Ovary (tissue), 9 donors: Measurements from ENCODE around the gene MSANTD7. TPM values are rescaled to one million over a fixed set of nuclear protein-coding genes. Genes with fewer than 3 reads are reported as not detected.

ENCODE experiments used
- DNase-seq, 5 donors: peaks; one replicate each; pipeline ENCODE4 v3.0.0-alpha.2; 2019 to 2020
- H3K27ac ChIP-seq, 2 donors: fragments of 200-600 bp; one replicate each; pipeline versions ENCODE4 v1.5.1 to v1.8.0; 2019 to 2022
- H3K27me3 ChIP-seq: fragments of 200-600 bp; one replicate; pipeline ENCODE4 v1.8.0; 2022
- H3K36me3 ChIP-seq: fragments of 200-600 bp; sonication (generic); one replicate; pipeline ENCODE4 v1.5.1; 2019
- H3K4me1 ChIP-seq: one replicate; pipeline ENCODE4 v1.8.1; 2013; ENCODE audit warnings: mild to moderate bottlenecking, moderate library complexity; ENCODE audit not compliant: insufficient read depth
- H3K4me3 ChIP-seq: fragments of 200-600 bp; sonication (generic); one replicate; pipeline ENCODE4 v1.5.1; 2017
- H3K9me3 ChIP-seq, 2 donors: fragments of 200-600 bp in 1 of 2; sonication (generic) in 1 of 2; one replicate each; pipeline versions ENCODE4 v1.5.1 to v1.8.1; 2013 to 2019; ENCODE audit warnings: mild to moderate bottlenecking in 1 of 2, moderate library complexity in 1 of 2
- EP300 ChIP-seq: sonication (generic); formaldehyde crosslinking; IDR thresholded peaks from one replicate; pipeline ENCODE4 v1.6.1; 2017; ENCODE audit warnings: antibody characterized with exemption
- POLR2A ChIP-seq: fragments of 450-650 bp; IDR thresholded peaks from one replicate; pipeline ENCODE4 v1.6.1; 2017; ENCODE audit warnings: antibody characterized with exemption, mild to moderate bottlenecking, moderate library complexity
- WGBS, 3 donors: extraction: QIAGEN DNeasy Blood & Tissue Kit in 1 of 3; methylation state at CpG; one replicate each; pipeline versions ENCODE4 v1.1.5 to v1.1.7; 2013 to 2017; 5-methylcytosine and 5-hydroxymethylcytosine counted together
- intact Hi-C, 4 donors: fragments of 100-400 bp; cut with DNase I; formaldehyde crosslinking; loops; one replicate each; pipeline versions ENCODE4 v1.11.0 to v1.15.1; 2022 to 2023
- polyA plus RNA-seq, 2 donors: library from polyadenylated mRNA; stranded (reverse); fragments of 200-250 nt in 1 of 2; fragments of 350-450 nt in 1 of 2; fragmentation: Illumina TruSeq in 1 of 2; extraction: RNeasy Lipid Tissue Mini Kit (QIAGEN cat#74804) in 1 of 2; gene quantifications; one replicate each; pipeline ENCODE4 v1.2.3, GENCODE V29; 2013 to 2014
- total RNA-seq, 7 donors: library from RNA; depleted of rRNA in 2 of 7; stranded (reverse); fragments of >200 nt in 2 of 7; fragmentation: NEBNext Ultra II Directional in 3 of 7; extraction: Animal tissue kit (Norgen Biotek cat#: 25700) in 3 of 7; gene quantifications; one replicate each; pipeline versions ENCODE4 v1.1.0 to v1.2.4, GENCODE V29; 2016 to 2023
- TF ChIP-seq, protein P1 (sequence below), 3 donors: fragments of 450-650 bp in 2 of 3; fragments of 200-600 bp in 1 of 3; IDR thresholded peaks; one replicate each; pipeline versions ENCODE4 v1.5.1 to v1.8.0; 2016 to 2022; ENCODE audit warnings: antibody characterized with exemption in 3 of 3, mild to moderate bottlenecking in 1 of 3
- donor health status: DM: no; HTN: no; CAD: no; lungs with moderate emphysema.
- donor health status: DM: no; HTN: no; CAD: no.
- donor health status: Bipolar disorder and iron deficiency.
- donor health status: DM: yes; HTN: yes; CAD: no.
- donor health status: DM: no; HTN: no; CAD: no.
- donor health status: DM: yes; HTN: yes; CAD: no.

Gene MSANTD7
- total and polyA plus RNA-seq, 9 donors, result 6.7 to 15.1 (median 9.6) TPM

DNA sequence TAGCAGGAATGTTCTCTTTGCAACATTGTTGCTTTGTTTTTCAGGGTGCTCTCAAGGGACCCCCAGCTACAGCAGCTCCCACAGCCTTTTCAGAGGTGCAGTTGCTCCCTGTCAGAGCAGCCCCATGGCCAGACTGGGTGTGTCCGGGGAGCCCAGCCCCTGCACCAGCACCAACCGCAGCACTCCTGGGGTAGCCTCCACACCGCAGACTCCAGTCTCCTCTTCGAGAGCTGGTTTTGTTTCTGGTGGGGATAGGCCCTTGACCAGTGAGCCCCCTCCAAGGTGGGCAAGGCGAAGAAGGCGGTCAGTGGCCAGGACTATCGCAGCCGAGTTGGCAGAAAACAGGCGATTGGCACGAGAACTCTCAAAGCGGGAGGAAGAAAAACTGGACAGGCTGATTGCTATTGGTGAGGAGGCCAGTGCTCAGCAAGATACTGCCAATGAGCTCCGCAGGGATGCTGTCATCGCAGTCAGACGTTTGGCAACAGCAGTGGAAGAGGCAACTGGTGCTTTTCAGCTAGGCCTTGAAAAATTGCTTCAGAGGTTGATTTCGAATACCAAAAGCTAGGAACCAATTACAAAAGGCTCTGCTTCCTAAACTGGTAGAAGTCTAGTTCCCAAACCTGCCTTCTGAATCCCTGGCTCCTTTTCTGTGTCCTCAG is 5.4 kb downstream of the MSANTD7 start:
- Histone ChIP-seq H3K27me3 (no peaks in the 10 kb centered on the region), H3K9me3 (no peaks in the 10 kb centered on the region), H3K36me3 (no peaks in the 10 kb centered on the region), H3K4me1 (no peaks in the 10 kb centered on the region), H3K27ac (no peak overlapping the region), H3K4me3 (no peak overlapping the region)
- TF ChIP-seq POLR2A (no peak), EP300 (no peak)
- TF ChIP-seq, protein P1, sequence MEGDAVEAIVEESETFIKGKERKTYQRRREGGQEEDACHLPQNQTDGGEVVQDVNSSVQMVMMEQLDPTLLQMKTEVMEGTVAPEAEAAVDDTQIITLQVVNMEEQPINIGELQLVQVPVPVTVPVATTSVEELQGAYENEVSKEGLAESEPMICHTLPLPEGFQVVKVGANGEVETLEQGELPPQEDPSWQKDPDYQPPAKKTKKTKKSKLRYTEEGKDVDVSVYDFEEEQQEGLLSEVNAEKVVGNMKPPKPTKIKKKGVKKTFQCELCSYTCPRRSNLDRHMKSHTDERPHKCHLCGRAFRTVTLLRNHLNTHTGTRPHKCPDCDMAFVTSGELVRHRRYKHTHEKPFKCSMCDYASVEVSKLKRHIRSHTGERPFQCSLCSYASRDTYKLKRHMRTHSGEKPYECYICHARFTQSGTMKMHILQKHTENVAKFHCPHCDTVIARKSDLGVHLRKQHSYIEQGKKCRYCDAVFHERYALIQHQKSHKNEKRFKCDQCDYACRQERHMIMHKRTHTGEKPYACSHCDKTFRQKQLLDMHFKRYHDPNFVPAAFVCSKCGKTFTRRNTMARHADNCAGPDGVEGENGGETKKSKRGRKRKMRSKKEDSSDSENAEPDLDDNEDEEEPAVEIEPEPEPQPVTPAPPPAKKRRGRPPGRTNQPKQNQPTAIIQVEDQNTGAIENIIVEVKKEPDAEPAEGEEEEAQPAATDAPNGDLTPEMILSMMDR (IDR thresholded peaks at IDR 0.05), result no peak
- intact Hi-C loops, result no loop called here
- DNase-seq, result no peak
- 92 to 93% (median 92%) methylated on average over 15 of the region's 15 CpGs for WGBS, 3 donors

DNA sequence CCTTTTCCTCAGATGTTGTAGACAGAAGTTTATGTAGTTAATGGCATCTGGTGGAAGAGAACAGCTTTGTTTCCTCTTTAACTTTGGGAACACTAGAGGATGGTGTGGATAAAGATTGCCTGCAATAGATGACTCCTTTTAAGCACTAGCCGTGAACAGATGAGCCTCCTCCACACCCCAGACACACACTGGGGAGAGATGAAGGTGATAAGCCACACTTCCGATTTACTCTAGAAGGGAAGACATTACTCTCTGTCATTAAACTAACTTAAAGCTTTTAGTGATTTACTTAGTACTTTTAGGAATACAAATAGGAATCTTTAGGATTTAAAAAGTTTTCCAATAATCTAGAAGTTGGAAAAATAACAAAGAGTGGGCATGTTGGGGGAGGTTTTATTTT is 6.8 kb downstream of the MSANTD7 start:
- Histone ChIP-seq H3K4me3 (no peak overlapping the region), H3K36me3 (no peaks in the 10 kb centered on the region), H3K4me1 (no peaks in the 10 kb centered on the region), H3K27me3 (no peaks in the 10 kb centered on the region), H3K27ac (no peak overlapping the region), H3K9me3 (no peaks in the 10 kb centered on the region)
- no peak for DNase-seq
- WGBS, 3 donors, result 67 to 72% (median 70%) methylated on average over 2 of the region's 2 CpGs
- intact Hi-C loops, result no loop called here
- no peak for TF ChIP-seq EP300
- TF ChIP-seq, protein P1 (IDR thresholded peaks at IDR 0.05), result no peak
- no peak for TF ChIP-seq POLR2A

DNA sequence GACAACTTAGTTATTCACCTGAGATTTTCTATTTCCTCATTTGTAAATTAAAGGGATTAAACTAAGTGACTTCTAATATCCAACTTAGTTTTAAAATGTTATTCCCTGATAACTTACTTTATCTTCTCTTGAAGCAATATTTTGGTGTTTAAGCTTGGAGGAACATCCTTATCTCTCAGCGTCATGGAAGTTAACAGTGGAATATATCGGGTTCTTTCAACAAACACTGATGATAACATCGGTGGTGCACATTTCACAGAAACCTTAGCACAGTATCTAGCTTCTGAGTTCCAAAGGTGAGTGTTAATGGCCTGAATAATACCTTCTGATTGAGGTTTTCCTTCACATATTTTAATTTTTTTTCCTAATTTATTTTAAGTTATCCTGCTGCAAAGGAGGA is 14.1 kb downstream of the MSANTD7 start:
- no peaks in the 10 kb centered on the region for H3K27me3 ChIP-seq
- no peaks in the 10 kb centered on the region for H3K9me3 ChIP-seq
- H3K4me3 ChIP-seq, result no peak overlapping the region
- no peaks in the 10 kb centered on the region for H3K36me3 ChIP-seq
- TF ChIP-seq, protein P1 (IDR thresholded peaks at IDR 0.05), result no peak
- TF ChIP-seq EP300 (no peak), POLR2A (no peak)
- H3K27ac ChIP-seq, result no peak overlapping the region
- 36 to 69% (median 38%) methylated on average over 3 of the region's 3 CpGs for WGBS, 3 donors
- no peak for DNase-seq
- H3K4me1 ChIP-seq, result no peaks in the 10 kb centered on the region
- intact Hi-C loops, result no loop called here

DNA sequence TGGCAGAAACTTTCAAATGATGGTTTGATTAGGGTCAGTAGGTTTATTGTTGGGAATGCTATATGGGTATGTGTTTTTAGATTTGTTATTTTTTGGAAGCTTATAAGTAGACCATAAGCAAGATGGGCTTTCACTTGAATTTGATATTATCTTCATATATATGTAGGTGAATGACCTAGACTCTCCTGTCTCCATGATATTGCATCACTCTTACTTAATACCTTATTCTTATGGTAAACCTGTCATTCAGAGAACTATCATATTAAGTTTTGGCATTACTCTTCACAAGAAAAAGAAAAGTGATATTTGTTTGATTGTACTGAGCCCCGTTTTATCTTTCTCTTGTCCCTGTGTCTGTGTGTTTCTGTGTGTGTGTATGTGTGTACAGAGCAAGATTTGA is 17.3 kb downstream of the MSANTD7 start:
- Histone ChIP-seq H3K9me3 (no peaks in the 10 kb centered on the region), H3K4me1 (no peaks in the 10 kb centered on the region), H3K27me3 (no peaks in the 10 kb centered on the region), H3K27ac (no peak overlapping the region), H3K4me3 (no peak overlapping the region), H3K36me3 (no peaks in the 10 kb centered on the region)
- WGBS, 3 donors, result 89 to 93% (median 92%) methylated on average over 1 of the region's 1 CpG
- intact Hi-C loops, result no loop called here
- TF ChIP-seq EP300 (no peak), POLR2A (no peak)
- TF ChIP-seq, protein P1 (IDR thresholded peaks at IDR 0.05), result no peak
- no peak for DNase-seq
